Measurements from ENCODE around the gene ZNF367. TPM values are rescaled to one million over a fixed set of nuclear protein-coding genes. Genes with fewer than 3 reads are reported as not detected.
A peak's percentile ranks its signal among the peaks of the same experiment; 100 is the strongest.

The ZNF367 gene
- total RNA-seq, 1 experiment from 2014 or later, result 10.1 TPM

GRCh38 chr9:96413302-96414221, 4.6 kb downstream of the ZNF367 start:
- Mint-ChIP-seq H3K36me3 (ENCODE audit: insufficient read depth in 1 of 3, low read depth in 3 of 3) (peaks cover 0 to 20% (median 3%) of the 10 kb centered on the region in 3 experiments; a peak in 3 of 7 replicates), H3K4me3 (peak overlapping the region in 1 of 2 experiments; percentile 53; a peak in 2 of 5 replicates), H3K27ac (peak overlapping the region in 1 of 3 experiments; percentile 17; a peak in 2 of 7 replicates), H3K27me3 (ENCODE audit: low read depth) (no peaks in the 10 kb centered on the region), H3K4me1 (peaks cover 33 to 36% of the 10 kb centered on the region in 2 experiments), H3K9me3 (no peaks in the 10 kb centered on the region; a peak in 1 of 5 replicates)
- Histone ChIP-seq H2AK5ac (ENCODE audit: insufficient read length, low read length) (no peak overlapping the region), H3K4me1 (ENCODE audit: insufficient read depth, low read length) (peaks cover 5% of the 10 kb centered on the region; the same call in 1 of the 2 replicates), H3K18ac (ENCODE audit: insufficient read length, low read depth, low read length) (no peak overlapping the region), H3T11ph (ENCODE audit: low read length) (no peak overlapping the region), H4K91ac (ENCODE audit: insufficient read length, low read depth, low read length) (no peak overlapping the region), H2AFZ (ENCODE audit: low read length) (no peak overlapping the region), H2BK15ac (ENCODE audit: low read depth, low read length) (no peak overlapping the region), H3K27me3 (ENCODE audit: insufficient read depth, low read length) (no peaks in the 10 kb centered on the region), H3K4me2 (ENCODE audit: insufficient read depth, insufficient read length, low read length) (no peak overlapping the region), H3K9me3 (ENCODE audit: control insufficient read depth, low read depth, low read length) (no peaks in the 10 kb centered on the region), H4K5ac (ENCODE audit: insufficient read length, low read depth, low read length) (no peak overlapping the region), H4K20me1 (ENCODE audit: control insufficient read depth, insufficient read depth, insufficient read length) (no peaks in the 10 kb centered on the region), H3K79me2 (ENCODE audit: insufficient read depth, low read length) (peaks cover 12% of the 10 kb centered on the region; the same call in 1 of the 2 replicates), H2BK5ac (ENCODE audit: insufficient read length, low read length) (no peak overlapping the region), H4K8ac (replicated peaks; ENCODE audit: insufficient read length, low read depth, low read length) (no peak overlapping the region), H3K23ac (ENCODE audit: insufficient read length, low read depth, low read length) (no peak overlapping the region), H2BK12ac (ENCODE audit: insufficient read length, low read depth, low read length) (no peak overlapping the region), H3K56ac (ENCODE audit: insufficient read length, low read depth, low read length) (no peak overlapping the region), H3K14ac (ENCODE audit: insufficient read depth, low read length) (no peak overlapping the region), H3K27ac (ENCODE audit: insufficient read length, low read depth, low read length) (no peak overlapping the region), H2BK120ac (ENCODE audit: low read depth, low read length, poor library complexity, severe bottlenecking) (no peak overlapping the region), H3K23me2 (ENCODE audit: insufficient read length, low read depth, low read length, poor library complexity, severe bottlenecking) (peaks cover 3% of the 10 kb centered on the region), H3K9ac (ENCODE audit: extremely low read depth, insufficient read length, low read length) (no peak overlapping the region), H3K79me1 (ENCODE audit: insufficient read depth, low read depth, low read length, poor library complexity, severe bottlenecking) (peaks cover 6% of the 10 kb centered on the region), H3K4ac (ENCODE audit: low read depth, low read length) (no peak overlapping the region), H2BK20ac (ENCODE audit: low read depth, low read length, poor library complexity, severe bottlenecking) (no peak overlapping the region)
- TF ChIP-seq CTCF (conservative IDR thresholded peaks at IDR 0.05), result no peak
- WGBS (ENCODE audit: extremely low coverage, insufficient read length, low lambda C conversion rate), result no CpG with 5 or more reads among the region's 7 CpGs
- DNase-seq, result no peak

Data from H9 (cell line).